BLaER1 (cell line): ENCODE measurements around the gene MEN1.

ENCODE experiments used
- H3K27ac ChIP-seq: shearing (Covaris generic); formaldehyde crosslinking; 2 replicates; pipeline ENCODE4 v1.8.1; 2022
- H3K27me3 ChIP-seq: shearing (Covaris generic); formaldehyde crosslinking; 2 replicates; pipeline ENCODE4 v1.8.1; 2022
- H3K36me3 ChIP-seq: shearing (Covaris generic); formaldehyde crosslinking; 2 replicates; pipeline ENCODE4 v1.8.1; 2022
- H3K4me1 ChIP-seq: shearing (Covaris generic); formaldehyde crosslinking; 2 replicates; pipeline ENCODE4 v1.8.1; 2022
- H3K4me2 ChIP-seq: shearing (Covaris generic); formaldehyde crosslinking; 2 replicates; pipeline ENCODE4 v1.8.1; 2022
- H3K4me3 ChIP-seq: shearing (Covaris generic); formaldehyde crosslinking; 2 replicates; pipeline ENCODE4 v1.8.1; 2022
- H3K9ac ChIP-seq: shearing (Covaris generic); formaldehyde crosslinking; 2 replicates; pipeline ENCODE4 v1.8.1; 2022
- H3K9me3 ChIP-seq: shearing (Covaris generic); formaldehyde crosslinking; 2 replicates; pipeline ENCODE4 v1.8.1; 2022
- H4K20me1 ChIP-seq: shearing (Covaris generic); formaldehyde crosslinking; 2 replicates; pipeline ENCODE4 v1.8.1; 2022
- Cebpa-rat ChIP-seq: shearing (Covaris generic); IDR thresholded peaks from 2 replicates; pipeline ENCODE4 v1.8.1; 2022

Gene MEN1

DNA sequence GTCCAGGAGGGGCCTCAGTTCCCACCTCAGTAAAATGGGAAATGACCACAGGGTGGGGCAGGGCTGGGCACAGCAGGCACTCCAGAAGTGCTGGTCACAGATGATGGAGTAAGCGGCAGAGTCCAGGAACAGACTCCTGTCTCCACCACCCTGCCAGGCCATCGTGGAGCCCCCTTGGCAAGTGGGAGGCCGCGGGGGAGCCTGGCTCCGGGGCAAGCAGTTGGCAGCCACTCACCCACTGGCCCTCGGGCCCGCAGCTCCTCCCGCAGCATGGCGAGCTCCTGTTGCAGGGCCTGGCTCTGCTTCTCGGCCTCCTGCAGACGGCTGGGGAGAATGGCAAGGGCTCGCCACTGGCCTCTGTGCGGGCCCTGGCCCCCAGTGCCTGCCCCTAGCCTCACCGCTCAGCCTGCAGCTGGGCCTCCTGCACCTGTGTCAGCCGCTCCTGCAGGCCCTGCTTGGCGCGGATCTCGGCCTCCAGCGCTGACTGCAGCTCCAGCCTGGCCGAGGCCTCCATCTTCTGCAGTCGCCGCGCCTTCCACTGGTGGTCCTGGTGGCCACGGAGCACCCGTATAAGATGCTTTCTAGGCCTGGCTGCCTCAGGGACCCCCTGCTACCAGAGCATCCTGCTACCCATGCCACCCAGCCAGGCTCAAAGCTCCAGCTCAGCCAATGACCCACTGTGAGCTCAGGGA, 23.8 kb upstream of the MEN1 start:
- Histone ChIP-seq H3K4me2 (no peak overlapping the region), H3K4me3 (no peak overlapping the region), H3K27me3 (no peaks in the 10 kb centered on the region), H3K4me1 (peaks cover 55% of the 10 kb centered on the region), H3K9ac (no peak overlapping the region), H3K36me3 (no peaks in the 10 kb centered on the region; the same call in 1 of the 2 replicates), H3K27ac (no peak overlapping the region), H4K20me1 (peaks cover 16% of the 10 kb centered on the region; the same call in 1 of the 2 replicates), H3K9me3 (no peaks in the 10 kb centered on the region)
- no peak for TF ChIP-seq Cebpa-rat

DNA sequence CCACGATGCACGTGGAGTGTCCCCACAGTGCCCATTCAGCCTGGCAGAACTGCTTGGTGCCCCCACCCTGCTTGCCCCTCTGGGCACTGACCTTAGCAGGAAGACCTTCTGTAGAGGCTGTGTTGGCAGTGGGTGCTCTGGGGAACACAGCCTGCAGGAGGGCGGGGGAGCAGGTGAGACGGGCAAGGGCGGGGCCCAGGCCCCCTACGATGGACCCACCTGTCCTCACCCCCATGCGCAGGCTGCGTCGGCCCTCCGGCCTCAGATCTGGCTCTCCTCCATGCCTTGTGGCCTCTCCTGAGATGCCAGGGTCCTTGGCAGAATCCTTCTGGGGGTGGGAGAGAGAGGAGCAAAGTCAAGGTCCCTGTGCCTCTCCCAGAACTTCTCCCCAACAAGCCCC, 23.2 kb upstream of the MEN1 start:
- TF ChIP-seq Cebpa-rat, result no peak
- Histone ChIP-seq H3K36me3 (no peaks in the 10 kb centered on the region; the same call in 1 of the 2 replicates), H3K27me3 (no peaks in the 10 kb centered on the region), H3K4me3 (no peak overlapping the region), H3K9ac (no peak overlapping the region), H3K4me1 (peaks cover 55% of the 10 kb centered on the region), H3K27ac (no peak overlapping the region), H3K4me2 (no peak overlapping the region), H4K20me1 (peaks cover 16% of the 10 kb centered on the region; the same call in 1 of the 2 replicates), H3K9me3 (no peaks in the 10 kb centered on the region)

DNA sequence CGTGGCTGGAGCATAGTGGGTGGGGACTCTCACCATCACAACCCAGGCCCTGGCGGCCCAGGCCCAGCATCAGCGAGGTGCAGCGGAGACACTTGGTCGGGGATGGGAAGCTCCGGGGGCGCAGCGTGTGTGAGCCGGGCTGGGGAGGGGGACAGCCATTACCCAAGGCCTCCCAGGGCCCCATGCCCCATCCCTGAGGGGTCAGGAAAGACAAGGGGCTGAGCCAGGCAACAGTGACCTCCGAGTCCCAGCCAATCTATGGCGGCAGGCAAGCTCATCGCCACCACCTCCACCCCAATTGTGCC, 22.8 kb upstream of the MEN1 start:
- peaks cover 55% of the 10 kb centered on the region for H3K4me1 ChIP-seq
- no peak overlapping the region for H3K27ac ChIP-seq
- no peaks in the 10 kb centered on the region for H3K27me3 ChIP-seq
- H3K4me2 ChIP-seq, result no peak overlapping the region
- no peak for TF ChIP-seq Cebpa-rat
- peaks cover 16% of the 10 kb centered on the region; the same call in 1 of the 2 replicates for H4K20me1 ChIP-seq
- H3K9ac ChIP-seq, result no peak overlapping the region
- no peak overlapping the region for H3K4me3 ChIP-seq
- no peaks in the 10 kb centered on the region; the same call in 1 of the 2 replicates for H3K36me3 ChIP-seq
- no peaks in the 10 kb centered on the region for H3K9me3 ChIP-seq

DNA sequence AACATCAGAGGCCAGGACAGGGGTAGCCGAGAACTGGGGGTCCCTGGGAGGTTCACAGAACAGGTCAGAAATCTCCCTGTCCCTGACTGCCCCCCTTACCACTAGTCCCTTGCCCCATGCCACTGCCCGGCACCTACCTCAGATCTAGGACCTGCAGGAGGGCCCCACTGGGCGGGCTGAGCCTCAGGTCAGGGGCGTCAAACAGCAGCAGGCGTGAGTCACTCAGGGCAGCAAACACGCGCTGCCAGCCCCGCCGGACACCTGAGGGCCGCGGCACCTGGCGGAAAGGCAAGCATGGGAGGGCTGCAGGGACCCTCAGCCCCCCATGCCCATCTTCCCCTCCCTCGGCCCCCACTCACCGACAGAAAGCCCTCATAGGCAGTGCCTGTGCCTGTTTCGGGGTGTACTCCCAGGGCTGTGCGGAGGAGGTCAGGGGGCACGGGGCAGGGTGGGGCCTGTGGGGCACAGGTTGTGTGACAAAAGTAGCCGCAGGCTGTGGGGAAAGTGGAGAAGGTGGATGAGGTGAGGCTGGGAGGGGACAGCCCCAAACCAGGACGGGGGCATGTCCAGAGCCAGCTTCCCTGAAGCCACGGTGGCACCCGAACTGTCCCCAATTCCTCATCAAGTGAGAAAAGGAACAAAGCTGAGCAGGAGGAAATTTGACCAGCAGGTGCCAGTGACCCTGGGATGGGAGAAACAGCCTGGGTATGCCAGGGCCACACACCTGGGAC, 22.3 kb upstream of the MEN1 start:
- peaks cover 51% of the 10 kb centered on the region for H3K4me1 ChIP-seq
- H3K9me3 ChIP-seq, result no peaks in the 10 kb centered on the region
- H3K36me3 ChIP-seq, result no peaks in the 10 kb centered on the region; the same call in 1 of the 2 replicates
- peak overlapping the region; percentile 77 for H3K4me2 ChIP-seq
- H3K27ac ChIP-seq, result no peak overlapping the region
- H4K20me1 ChIP-seq, result peaks cover 16% of the 10 kb centered on the region; the same call in 1 of the 2 replicates
- H3K27me3 ChIP-seq, result no peaks in the 10 kb centered on the region
- no peak overlapping the region for H3K9ac ChIP-seq
- no peak overlapping the region for H3K4me3 ChIP-seq
- no peak for TF ChIP-seq Cebpa-rat

DNA sequence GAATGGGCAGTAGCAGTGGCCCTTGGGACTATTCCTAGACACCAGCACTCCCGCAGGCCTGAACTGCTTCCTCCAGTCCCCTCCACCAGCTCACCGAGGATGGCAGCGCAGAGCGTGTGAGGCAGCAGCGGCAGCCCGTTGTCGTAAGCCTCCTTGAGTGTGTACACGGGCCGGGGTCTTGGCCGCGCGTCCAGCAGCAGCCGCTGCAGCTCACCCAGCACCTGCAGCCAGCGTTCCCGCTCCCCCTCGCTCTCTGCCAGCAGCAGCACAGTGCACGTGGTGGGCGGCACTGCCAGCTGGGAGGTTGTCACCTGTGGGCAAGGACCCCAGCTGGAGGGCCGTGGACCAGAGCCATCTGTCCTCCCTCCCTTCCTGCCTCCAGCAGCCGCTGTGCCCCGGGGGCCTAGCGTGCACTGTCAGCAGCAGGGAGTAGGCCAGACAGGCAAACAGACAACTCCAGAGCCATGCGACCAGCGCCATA, 21.1 kb upstream of the MEN1 start:
- no peaks in the 10 kb centered on the region; the same call in 1 of the 2 replicates for H3K36me3 ChIP-seq
- peak overlapping the region; percentile 45 for H3K9ac ChIP-seq
- no peak for TF ChIP-seq Cebpa-rat
- H3K27ac ChIP-seq, result peak overlapping the region; percentile 40; the same call in 1 of the 2 replicates
- H3K27me3 ChIP-seq, result no peaks in the 10 kb centered on the region
- H3K4me1 ChIP-seq, result peaks cover 40% of the 10 kb centered on the region
- H3K4me2 ChIP-seq, result peak overlapping the region; percentile 77
- H3K9me3 ChIP-seq, result no peaks in the 10 kb centered on the region
- H3K4me3 ChIP-seq, result no peak overlapping the region
- H4K20me1 ChIP-seq, result peaks cover 11% of the 10 kb centered on the region; the same call in 1 of the 2 replicates

DNA sequence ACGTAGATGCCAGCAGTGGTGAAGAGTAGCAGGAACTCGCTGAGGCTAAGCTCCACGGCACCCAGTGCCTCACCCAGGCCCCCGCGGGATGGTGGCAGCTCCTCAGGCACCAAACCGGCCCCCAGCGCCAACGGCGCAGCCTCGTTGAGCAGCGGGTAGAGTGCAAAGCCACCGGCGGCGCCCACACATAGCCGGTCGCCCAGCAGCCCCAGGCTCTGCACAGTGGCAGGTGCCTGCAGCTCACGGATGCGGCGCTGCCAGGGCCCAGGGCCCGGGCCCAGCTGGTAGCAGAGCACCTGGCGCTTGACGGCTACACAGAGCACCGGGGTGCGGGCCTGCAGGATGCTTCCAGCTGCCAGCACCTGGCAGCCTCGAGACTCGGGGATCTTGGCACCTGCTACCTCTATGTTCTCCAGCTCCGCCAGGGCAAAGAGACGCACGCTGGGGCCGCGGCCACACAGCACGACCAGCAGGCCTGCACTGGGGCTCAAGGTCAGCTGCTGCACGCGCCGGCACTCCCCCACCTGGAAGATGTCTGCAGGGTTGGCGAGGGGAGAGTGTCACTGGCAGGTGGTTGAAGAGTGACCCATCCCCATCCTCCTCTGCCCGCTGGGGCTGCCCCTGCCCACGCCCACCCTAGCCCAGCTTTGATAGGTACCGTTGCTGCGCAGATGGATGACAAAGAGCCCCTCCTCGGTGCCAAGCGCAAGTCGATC, 19.3 kb upstream of the MEN1 start:
- H3K9ac ChIP-seq, result no peak overlapping the region
- H3K27ac ChIP-seq, result no peak overlapping the region
- no peaks in the 10 kb centered on the region for H3K9me3 ChIP-seq
- H4K20me1 ChIP-seq, result no peaks in the 10 kb centered on the region
- H3K36me3 ChIP-seq, result no peaks in the 10 kb centered on the region; the same call in 1 of the 2 replicates
- H3K4me2 ChIP-seq, result peak overlapping the region; percentile 17; the same call in 1 of the 2 replicates
- H3K4me1 ChIP-seq, result peaks cover 27% of the 10 kb centered on the region
- TF ChIP-seq Cebpa-rat, result no peak
- no peaks in the 10 kb centered on the region for H3K27me3 ChIP-seq
- no peak overlapping the region for H3K4me3 ChIP-seq

DNA sequence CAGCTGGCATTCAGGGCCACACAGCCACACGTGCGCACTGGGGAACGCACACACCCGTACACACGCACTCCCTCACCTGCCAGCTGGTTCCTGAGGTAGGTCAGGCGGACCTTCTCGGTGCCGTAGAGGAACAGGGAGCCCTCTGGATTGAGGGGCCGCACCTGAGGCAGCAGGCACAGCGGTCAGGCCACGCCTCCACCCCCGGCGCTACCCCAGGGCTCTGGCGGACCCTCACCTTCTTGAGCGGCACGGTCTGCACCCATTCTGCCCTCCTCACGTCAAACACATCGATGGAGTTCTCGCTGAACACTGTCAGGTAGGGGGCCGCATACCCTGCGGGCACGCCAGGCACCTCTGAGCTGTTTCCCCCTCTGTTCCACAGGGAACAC, 17.1 kb upstream of the MEN1 start:
- Histone ChIP-seq H3K4me3 (no peak overlapping the region), H3K27me3 (no peaks in the 10 kb centered on the region), H3K4me2 (no peak overlapping the region), H3K9me3 (no peaks in the 10 kb centered on the region), H3K9ac (no peak overlapping the region), H3K27ac (no peak overlapping the region), H3K4me1 (peaks cover 31% of the 10 kb centered on the region), H3K36me3 (no peaks in the 10 kb centered on the region), H4K20me1 (no peaks in the 10 kb centered on the region)
- TF ChIP-seq Cebpa-rat, result no peak

DNA sequence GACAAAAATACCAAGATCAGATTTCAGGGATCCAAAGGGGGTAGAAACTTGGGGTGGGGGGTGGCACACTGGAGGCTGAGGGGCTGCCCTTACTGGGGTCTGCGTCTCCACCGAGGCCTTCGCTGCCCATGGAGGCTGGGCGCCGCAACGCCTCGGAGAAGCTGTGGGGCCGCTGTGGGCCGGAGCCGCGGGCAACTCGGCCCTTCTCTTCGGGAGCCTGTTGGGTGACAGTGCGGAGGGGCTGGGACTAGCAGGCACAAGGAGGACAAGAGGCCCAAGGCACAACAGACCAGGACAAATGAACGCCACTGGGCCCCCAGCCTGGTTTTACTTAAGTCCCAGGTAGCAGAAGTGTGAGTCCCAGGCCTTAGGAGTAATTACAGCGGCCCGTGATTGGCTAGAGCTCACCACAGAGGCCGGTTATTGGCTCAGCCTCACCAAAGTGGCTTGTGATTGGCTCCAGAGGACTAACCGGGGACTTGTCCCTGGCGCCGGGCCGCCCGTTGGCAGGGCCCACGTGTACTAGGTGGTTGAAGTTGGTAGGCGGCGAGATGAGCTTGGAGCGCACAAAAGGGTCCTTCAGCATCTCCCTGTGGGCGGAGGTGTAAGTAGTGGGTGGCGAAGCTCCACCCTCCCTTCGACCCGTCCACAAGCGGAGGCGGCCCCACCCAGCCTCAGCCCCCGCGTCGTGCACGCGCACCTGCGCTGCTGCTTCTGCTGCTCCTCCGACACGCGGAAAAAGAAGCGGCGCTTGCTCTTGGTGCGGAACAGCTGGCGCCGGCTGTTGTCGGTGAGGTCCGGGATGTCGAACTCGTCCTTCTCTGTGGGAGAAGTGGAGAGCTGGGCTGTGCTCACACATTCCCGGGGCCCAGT, 16.5 kb upstream of the MEN1 start:
- no peak overlapping the region for H3K9ac ChIP-seq
- no peak overlapping the region for H3K4me3 ChIP-seq
- H3K4me2 ChIP-seq, result no peak overlapping the region
- no peaks in the 10 kb centered on the region for H3K9me3 ChIP-seq
- no peak overlapping the region for H3K27ac ChIP-seq
- no peaks in the 10 kb centered on the region for H3K27me3 ChIP-seq
- H3K4me1 ChIP-seq, result peaks cover 24% of the 10 kb centered on the region
- no peak for TF ChIP-seq Cebpa-rat
- H3K36me3 ChIP-seq, result no peaks in the 10 kb centered on the region
- no peaks in the 10 kb centered on the region for H4K20me1 ChIP-seq

DNA sequence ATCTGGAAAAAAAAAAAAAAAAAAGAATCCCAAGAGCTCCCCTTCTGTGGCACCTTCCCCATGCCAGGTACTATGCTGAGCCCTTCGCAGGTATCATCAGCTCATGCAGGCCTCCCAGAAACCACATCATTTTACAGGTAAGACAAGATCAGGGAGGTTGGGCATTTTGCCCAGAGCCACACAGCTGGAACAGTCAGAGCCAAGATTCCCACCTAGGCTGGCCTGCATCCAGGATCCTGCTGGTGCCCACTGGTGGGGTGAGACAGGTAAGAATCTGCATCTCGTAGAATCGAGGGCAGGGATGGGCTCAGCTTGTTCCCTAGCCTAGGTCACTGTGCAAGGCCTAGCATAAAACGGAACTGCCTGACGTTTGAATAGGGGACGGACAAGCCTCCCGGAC, 15.7 kb upstream of the MEN1 start:
- Histone ChIP-seq H3K27me3 (no peaks in the 10 kb centered on the region), H3K4me1 (peaks cover 17% of the 10 kb centered on the region), H3K9me3 (no peaks in the 10 kb centered on the region), H3K9ac (no peak overlapping the region), H3K36me3 (no peaks in the 10 kb centered on the region), H3K4me3 (no peak overlapping the region), H3K4me2 (no peak overlapping the region), H4K20me1 (no peaks in the 10 kb centered on the region), H3K27ac (no peak overlapping the region)
- no peak for TF ChIP-seq Cebpa-rat
